ENCODE data around the gene NPHS1.
A peak's percentile ranks its signal among the peaks of the same experiment; 100 is the strongest.

The NPHS1 gene

GRCh38 chr19:35776102-35776788 lies 76.1 kb downstream of the NPHS1 start:
- no peak for DNase-seq (ENCODE audit: low read depth)
- TF ChIP-seq CTCF (IDR thresholded peaks at IDR 0.05; ENCODE audit: insufficient read depth, low read depth, low read length, missing control alignments), result no peak
- H3K4me3 ChIP-seq (ENCODE audit: low read depth, low read length), result peak overlapping the region; percentile 60
